C4-2B (cell line): ENCODE results near the gene CZIB.
"Not testable (repeated sequence)": the region's sequence is repeated elsewhere in the genome, so short reads cannot be mapped to it uniquely, and the experiment has no call there.

Experiments
- H3K27ac ChIP-seq: fragments of 450-650 bp; 2 replicates; pipeline ENCODE4 v1.5.1; 2017
- CTCF ChIP-seq: fragments of 450-650 bp; conservative IDR thresholded peaks from 2 replicates; pipeline ENCODE4 v1.5.1; 2017; ENCODE audit warnings: mild to moderate bottlenecking
- ZFX ChIP-seq: fragments of 450-650 bp; IDR thresholded peaks from 2 replicates; pipeline ENCODE4 v1.6.1; 2017

Gene CZIB

DNA sequence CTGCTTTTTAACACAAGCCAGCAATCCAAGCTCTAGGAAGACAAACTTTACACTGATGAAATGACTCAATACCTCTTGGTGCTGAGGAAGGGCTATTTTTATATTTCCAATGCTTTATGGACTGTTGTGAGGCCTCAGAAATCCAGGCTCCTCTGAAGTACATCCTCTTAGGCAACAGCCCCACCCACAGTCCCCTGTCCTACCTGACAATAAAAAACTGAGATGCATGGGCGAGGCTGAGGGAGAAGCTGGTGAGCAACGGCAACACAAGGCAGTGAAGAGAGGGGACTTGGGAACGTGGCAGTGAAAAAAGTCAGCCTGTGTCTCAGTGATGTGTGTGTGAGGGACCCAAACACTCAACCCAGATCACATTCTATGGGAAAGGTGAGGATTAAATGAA is 33.9 kb downstream of the CZIB start:
- no peak for TF ChIP-seq ZFX
- H3K27ac ChIP-seq = no peak overlapping the region

- not testable (repeated sequence) for H3K27ac ChIP-seq
- peak; percentile 70 for TF ChIP-seq CTCF
These were observed 34.5 kb downstream of the CZIB start for GRCh38 chr1:53185955-53186297.

GRCh38 chr1:53183095-53183990 is 37.1 kb downstream of the CZIB start:
- no peak for TF ChIP-seq CTCF
- no peak for TF ChIP-seq ZFX
- H3K27ac ChIP-seq = no peak overlapping the region

DNA sequence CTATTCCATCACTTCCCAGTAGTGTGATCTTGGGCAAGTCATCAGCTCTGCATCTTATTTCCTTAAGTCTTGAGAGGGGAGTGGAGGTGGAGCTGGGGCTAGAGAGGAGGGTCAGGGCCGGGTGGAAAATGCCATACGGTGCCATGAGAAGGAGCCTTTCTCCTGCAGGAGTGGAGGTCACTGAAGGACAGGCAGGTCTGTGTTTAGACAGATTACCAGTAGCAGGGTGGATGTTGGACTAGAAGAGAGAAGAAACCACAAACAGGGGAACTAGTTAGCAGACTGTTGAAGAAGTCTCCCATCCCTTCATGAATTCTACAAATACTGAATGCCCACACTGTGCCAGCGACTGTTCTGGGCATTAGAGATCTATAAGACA is 37.7 kb downstream of the CZIB start:
- TF ChIP-seq ZFX = no peak
- TF ChIP-seq CTCF = no peak
- H3K27ac ChIP-seq = no peak overlapping the region

DNA sequence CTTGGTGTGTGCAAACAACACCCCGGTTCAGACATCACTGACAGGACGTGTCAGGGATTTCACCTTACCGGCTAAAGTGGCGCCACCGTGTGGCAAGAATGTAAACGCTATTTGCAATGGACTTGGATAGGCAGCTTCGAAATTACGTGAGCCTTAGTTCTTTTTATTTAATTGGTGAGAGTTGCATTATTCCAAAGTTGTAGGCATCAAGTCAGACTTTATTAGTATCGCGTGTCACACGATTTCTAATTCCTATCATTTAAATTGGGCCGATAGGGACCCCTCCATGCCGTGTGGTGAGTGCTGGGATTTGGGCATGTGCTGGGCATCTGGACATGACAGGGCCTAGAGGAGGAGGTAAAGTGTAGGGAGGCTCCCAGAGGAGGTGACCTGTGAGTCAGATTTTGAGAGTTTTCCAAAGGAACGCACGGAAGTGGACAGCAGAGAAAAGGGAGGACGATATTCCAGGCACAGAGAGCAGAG is 38.3 kb downstream of the CZIB start:
- no peak for TF ChIP-seq ZFX
- TF ChIP-seq CTCF = peak; percentile 95
- no peak overlapping the region for H3K27ac ChIP-seq

GRCh38 chr1:53180951-53181350 is 39.5 kb downstream of the CZIB start:
- H3K27ac ChIP-seq = no peak overlapping the region
- TF ChIP-seq ZFX (no peak), CTCF (no peak)

DNA sequence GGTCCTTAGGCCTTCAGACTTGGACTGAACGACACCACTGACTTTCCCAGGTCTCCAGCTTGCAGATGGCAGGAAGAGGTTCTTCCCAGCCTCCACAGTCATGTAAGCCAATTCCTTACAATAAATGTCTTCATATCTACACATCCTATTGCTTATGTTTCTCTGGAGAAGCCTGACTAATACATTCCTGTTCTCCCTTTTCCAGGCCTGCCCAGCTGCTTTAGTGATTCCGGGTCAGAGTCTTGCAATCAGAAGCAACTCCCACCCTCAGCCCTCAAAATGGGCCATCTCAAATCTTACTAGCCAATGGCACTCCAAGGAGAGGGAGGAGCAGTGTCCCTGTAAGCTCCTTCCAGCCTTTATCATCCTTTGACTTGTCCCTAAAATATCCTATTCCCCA is 40.2 kb downstream of the CZIB start:
- TF ChIP-seq ZFX (no peak), CTCF (no peak)
- H3K27ac ChIP-seq = no peak overlapping the region
